ENCODE results near the gene CALN1.

The CALN1 gene

GRCh38 chr7:71783779-71784178 is 628.4 kb downstream of the CALN1 start:
- DNase-seq (ENCODE audit: low read depth) = no peak
- no peak for TF ChIP-seq CTCF (IDR thresholded peaks at IDR 0.05; ENCODE audit: low read length, missing control alignments)
- H3K4me3 ChIP-seq (replicated peaks; ENCODE audit: low read depth, low read length) = no peak overlapping the region

- no peak for TF ChIP-seq CTCF (IDR thresholded peaks at IDR 0.05; ENCODE audit: low read length, missing control alignments)
These were observed 630.1 kb downstream of the CALN1 start for GRCh38 chr7:71782051-71782450.

GRCh38 chr7:71780282-71780681 is 631.9 kb downstream of the CALN1 start:
- H3K4me3 ChIP-seq (replicated peaks; ENCODE audit: low read depth, low read length) = no peak overlapping the region
- no peak for DNase-seq (ENCODE audit: low read depth)
- TF ChIP-seq CTCF (IDR thresholded peaks at IDR 0.05; ENCODE audit: low read length, missing control alignments) = no peak

More at GRCh38 chr7:71782051-71782450, 630.1 kb downstream of the CALN1 start:
- no peak for DNase-seq (ENCODE audit: low read depth)
- no peak overlapping the region for H3K4me3 ChIP-seq (replicated peaks; ENCODE audit: low read depth, low read length)

GRCh38 chr7:71777278-71777677 is 634.9 kb downstream of the CALN1 start:
- TF ChIP-seq CTCF (IDR thresholded peaks at IDR 0.05; ENCODE audit: low read length, missing control alignments) = no peak
- H3K4me3 ChIP-seq (replicated peaks; ENCODE audit: low read depth, low read length) = no peak overlapping the region
- DNase-seq (ENCODE audit: low read depth) = no peak

GRCh38 chr7:71776726-71777125 is 635.4 kb downstream of the CALN1 start:
- no peak for DNase-seq (ENCODE audit: low read depth)
- H3K4me3 ChIP-seq (replicated peaks; ENCODE audit: low read depth, low read length) = no peak overlapping the region
- TF ChIP-seq CTCF (IDR thresholded peaks at IDR 0.05; ENCODE audit: low read length, missing control alignments) = no peak

- no peak overlapping the region for H3K4me3 ChIP-seq (replicated peaks; ENCODE audit: low read depth, low read length)
- DNase-seq (ENCODE audit: low read depth) = no peak
- TF ChIP-seq CTCF (IDR thresholded peaks at IDR 0.05; ENCODE audit: low read length, missing control alignments) = no peak
These were observed 636.5 kb downstream of the CALN1 start for GRCh38 chr7:71775648-71776047.

GRCh38 chr7:71772779-71773178 is 639.4 kb downstream of the CALN1 start:
- H3K4me3 ChIP-seq (replicated peaks; ENCODE audit: low read depth, low read length) = no peak overlapping the region
- no peak for TF ChIP-seq CTCF (IDR thresholded peaks at IDR 0.05; ENCODE audit: low read length, missing control alignments)
- no peak for DNase-seq (ENCODE audit: low read depth)
